HEK293 (cell line): ENCODE results near the gene PHF23.

ENCODE experiments used
- CTCF ChIA-PET: fragments of 350-600 bp; formaldehyde crosslinking; extraction: SDS; loops from one replicate; lab custom pipeline; 2021; ENCODE audit warnings: antibody characterized with exemption; lab: Yijun Ruan, JAX
- POLR2A ChIA-PET: fragments of 300-600 bp; formaldehyde crosslinking; extraction: SDS; loops from one replicate; lab custom pipeline; 2020; ENCODE audit warnings: antibody characterized with exemption, inconsistent platforms; lab: Yijun Ruan, JAX
- H3K27ac ChIP-seq: fragments of 200-500 bp; sonication (Bioruptor generic); 2 replicates; pipeline ENCODE4 v1.5.1; 2014; ENCODE audit warnings: low read depth, low read length, control low read depth, inconsistent platforms; ENCODE audit errors: extremely low read depth
- H3K36me3 ChIP-seq, 2 experiments: fragments of 200-500 bp in 1 of 2; sonication (Bioruptor generic) in 1 of 2; 1 replicate in 1 of 2; 2 replicates in 1 of 2; pipeline ENCODE4 v1.5.1; 2014 to 2017; ENCODE audit warnings: inconsistent platforms in 2 of 2, low read length in 2 of 2; ENCODE audit not compliant: control insufficient read depth in 2 of 2, insufficient read depth in 1 of 2
- H3K4me1 ChIP-seq: fragments of 200-500 bp; sonication (Bioruptor generic); 2 replicates; pipeline ENCODE4 v1.5.1; 2014; ENCODE audit warnings: mild to moderate bottlenecking, low read length, inconsistent platforms; ENCODE audit not compliant: control insufficient read depth, insufficient read depth
- H3K4me3 ChIP-seq: 2 replicates; pipeline ENCODE4 v1.5.1; 2011; ENCODE audit warnings: low read depth, mild to moderate bottlenecking, control low read depth, low read length, moderate library complexity
- H3K9me3 ChIP-seq: fragments of 200-500 bp; sonication (Bioruptor generic); 2 replicates; pipeline ENCODE4 v1.5.1; 2014; ENCODE audit warnings: low read depth, low read length, inconsistent platforms; ENCODE audit not compliant: control insufficient read depth, insufficient read depth
- BCL6B ChIP-seq: fragments of 450-650 bp; formaldehyde crosslinking; IDR thresholded peaks from 2 replicates; pipeline ENCODE4 v1.5.1; 2017; ENCODE audit warnings: missing biosample characterization, missing genetic modification characterization
- IKZF3 ChIP-seq: fragments of 450-650 bp; IDR thresholded peaks from 2 replicates; pipeline ENCODE4 v1.5.0; 2018; ENCODE audit warnings: missing biosample characterization, mild to moderate bottlenecking, missing genetic modification characterization, moderate library complexity
- KLF1 ChIP-seq: fragments of 450-650 bp; formaldehyde crosslinking; IDR thresholded peaks from 2 replicates; pipeline ENCODE4 v1.5.1; 2016; ENCODE audit warnings: missing biosample characterization, missing genetic modification characterization
- KLF8 ChIP-seq: fragments of 450-650 bp; formaldehyde crosslinking; IDR thresholded peaks from 2 replicates; pipeline ENCODE4 v1.5.1; 2016; ENCODE audit warnings: missing biosample characterization, missing genetic modification characterization
- PATZ1 ChIP-seq: fragments of 450-650 bp; formaldehyde crosslinking; IDR thresholded peaks from 2 replicates; pipeline ENCODE4 v1.5.1; 2016; ENCODE audit warnings: missing biosample characterization, missing genetic modification characterization
- PRDM1 ChIP-seq: fragments of 450-650 bp; formaldehyde crosslinking; IDR thresholded peaks from 2 replicates; pipeline ENCODE4; 2016; ENCODE audit warnings: missing biosample characterization, missing genetic modification characterization
- REPIN1 ChIP-seq: fragments of 450-650 bp; formaldehyde crosslinking; IDR thresholded peaks from 2 replicates; pipeline ENCODE4 v1.5.1; 2017; ENCODE audit warnings: missing biosample characterization, missing genetic modification characterization, low read depth
- SCRT2 ChIP-seq: fragments of 450-650 bp; formaldehyde crosslinking; IDR thresholded peaks from 2 replicates; pipeline ENCODE4 v1.5.1; 2016; ENCODE audit warnings: missing biosample characterization, missing genetic modification characterization
- SP3 ChIP-seq: fragments of 450-650 bp; formaldehyde crosslinking; IDR thresholded peaks from 2 replicates; pipeline ENCODE4 v1.5.1; 2016; ENCODE audit warnings: missing biosample characterization, missing genetic modification characterization
- WT1 ChIP-seq: fragments of 450-650 bp; formaldehyde crosslinking; IDR thresholded peaks from 2 replicates; pipeline ENCODE4 v1.5.1; 2016; ENCODE audit warnings: missing biosample characterization, missing genetic modification characterization
- ZNF211 ChIP-seq: fragments of 450-650 bp; formaldehyde crosslinking; IDR thresholded peaks from 2 replicates; pipeline ENCODE4 v1.5.1; 2016; ENCODE audit warnings: low read depth, missing biosample characterization, missing genetic modification characterization
- ZNF292 ChIP-seq: fragments of 450-650 bp; formaldehyde crosslinking; IDR thresholded peaks from 2 replicates; pipeline ENCODE4 v1.5.1; 2016; ENCODE audit warnings: low read depth, missing biosample characterization, missing genetic modification characterization, borderline replicate concordance
- ZNF335 ChIP-seq: fragments of 450-650 bp; formaldehyde crosslinking; conservative IDR thresholded peaks from 2 replicates; pipeline ENCODE4 v1.5.1; 2016; ENCODE audit warnings: missing biosample characterization, missing genetic modification characterization
- ZNF366 ChIP-seq: fragments of 450-650 bp; formaldehyde crosslinking; conservative IDR thresholded peaks from 2 replicates; pipeline ENCODE4 v1.5.1; 2016; ENCODE audit warnings: missing biosample characterization, missing genetic modification characterization
- ZNF473 ChIP-seq: fragments of 450-650 bp; formaldehyde crosslinking; IDR thresholded peaks from 2 replicates; pipeline ENCODE4 v1.5.1; 2017; ENCODE audit warnings: missing biosample characterization, missing genetic modification characterization
- ZNF621 ChIP-seq: fragments of 450-650 bp; formaldehyde crosslinking; IDR thresholded peaks from 2 replicates; pipeline ENCODE4 v1.5.1; 2017; ENCODE audit warnings: missing biosample characterization, missing genetic modification characterization
- ZNF664 ChIP-seq: fragments of 450-650 bp; formaldehyde crosslinking; IDR thresholded peaks from 2 replicates; pipeline ENCODE4 v1.5.1; 2016; ENCODE audit warnings: missing biosample characterization, missing genetic modification characterization
- ZNF76 ChIP-seq: fragments of 450-650 bp; formaldehyde crosslinking; IDR thresholded peaks from 2 replicates; pipeline ENCODE4; 2016; ENCODE audit warnings: low read depth, missing biosample characterization, missing genetic modification characterization, borderline replicate concordance
- ZNF776 ChIP-seq: fragments of 450-650 bp; formaldehyde crosslinking; IDR thresholded peaks from 2 replicates; pipeline ENCODE4 v1.5.0; 2017; ENCODE audit warnings: missing biosample characterization, missing genetic modification characterization, borderline replicate concordance
- TF ChIP-seq, protein P1 (sequence below): fragments of 450-650 bp; formaldehyde crosslinking; IDR thresholded peaks from 2 replicates; pipeline ENCODE4 v1.5.1; 2016; ENCODE audit warnings: missing biosample characterization, missing genetic modification characterization
- TF ChIP-seq, protein P2 (sequence below): fragments of 450-650 bp; formaldehyde crosslinking; IDR thresholded peaks from 2 replicates; pipeline ENCODE4 v1.5.1; 2016; ENCODE audit warnings: missing biosample characterization, missing genetic modification characterization

Gene PHF23

GRCh38 chr17:7195971-7196370 is 43.3 kb downstream of the PHF23 start (continued):
- TF ChIP-seq ZNF776 (tag by site-specific recombination) (no peak), BCL6B (tag by site-specific recombination) (no peak), REPIN1 (tag by site-specific recombination) (no peak), ZNF211 (tag by site-specific recombination) (no peak), ZNF473 (tag by site-specific recombination) (no peak), ZNF664 (tag by site-specific recombination) (no peak)

DNA sequence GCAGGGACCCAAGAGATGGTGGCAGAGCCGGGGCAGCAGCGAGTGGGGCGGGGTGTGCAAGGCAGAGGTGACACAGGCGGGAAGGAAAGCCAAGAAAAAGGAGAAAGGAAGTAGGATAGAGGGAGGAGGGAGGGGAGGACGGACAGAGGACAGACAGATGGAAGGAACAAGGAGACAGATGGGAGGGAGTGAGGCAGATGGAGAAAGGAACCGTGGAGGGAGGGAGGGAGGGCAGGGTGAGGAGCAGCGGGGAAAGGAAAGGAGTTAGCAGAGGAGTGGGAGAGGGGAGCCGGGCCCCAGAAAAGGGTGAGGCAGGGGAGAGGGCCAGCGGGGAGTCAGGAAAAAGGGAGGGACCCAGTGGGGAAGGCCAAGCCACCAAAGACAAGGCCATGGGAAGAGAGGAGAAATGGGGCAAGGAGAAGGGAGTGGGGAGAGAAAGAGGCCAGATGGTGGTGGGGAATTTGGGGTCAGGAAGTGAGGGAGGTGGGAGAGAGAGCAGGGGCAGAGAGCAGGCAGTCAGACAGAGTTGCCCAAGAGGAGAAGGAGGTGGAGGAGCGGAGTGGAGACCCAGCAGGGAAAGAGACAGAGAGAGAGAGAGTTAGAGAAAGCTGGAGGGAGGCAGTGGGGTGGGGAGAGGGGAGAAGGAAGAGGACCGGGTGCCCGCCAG is 46.9 kb downstream of the PHF23 start:
- H3K4me1 ChIP-seq = no peaks in the 10 kb centered on the region
- H3K27ac ChIP-seq = no peak overlapping the region
- H3K36me3 ChIP-seq = peaks cover 0 to 57% of the 10 kb centered on the region in 2 experiments; a peak in 2 of 3 replicates
- TF ChIP-seq WT1 (tag by site-specific recombination) (0 out of 2 replicates have a peak, but pooled peaks have one; percentile 16), ZNF366 (tag by site-specific recombination) (peak; percentile 78), ZNF292 (no peak), PRDM1 (tag by site-specific recombination) (peak; percentile 96)
- TF ChIP-seq, protein P1, sequence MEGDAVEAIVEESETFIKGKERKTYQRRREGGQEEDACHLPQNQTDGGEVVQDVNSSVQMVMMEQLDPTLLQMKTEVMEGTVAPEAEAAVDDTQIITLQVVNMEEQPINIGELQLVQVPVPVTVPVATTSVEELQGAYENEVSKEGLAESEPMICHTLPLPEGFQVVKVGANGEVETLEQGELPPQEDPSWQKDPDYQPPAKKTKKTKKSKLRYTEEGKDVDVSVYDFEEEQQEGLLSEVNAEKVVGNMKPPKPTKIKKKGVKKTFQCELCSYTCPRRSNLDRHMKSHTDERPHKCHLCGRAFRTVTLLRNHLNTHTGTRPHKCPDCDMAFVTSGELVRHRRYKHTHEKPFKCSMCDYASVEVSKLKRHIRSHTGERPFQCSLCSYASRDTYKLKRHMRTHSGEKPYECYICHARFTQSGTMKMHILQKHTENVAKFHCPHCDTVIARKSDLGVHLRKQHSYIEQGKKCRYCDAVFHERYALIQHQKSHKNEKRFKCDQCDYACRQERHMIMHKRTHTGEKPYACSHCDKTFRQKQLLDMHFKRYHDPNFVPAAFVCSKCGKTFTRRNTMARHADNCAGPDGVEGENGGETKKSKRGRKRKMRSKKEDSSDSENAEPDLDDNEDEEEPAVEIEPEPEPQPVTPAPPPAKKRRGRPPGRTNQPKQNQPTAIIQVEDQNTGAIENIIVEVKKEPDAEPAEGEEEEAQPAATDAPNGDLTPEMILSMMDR = no peak
- TF ChIP-seq, all 188 proteins: peak for 3
- CTCF ChIA-PET = interaction anchor here (1.3 kb wide), 1 partner anchor 15 kb away, joined by 3 read pairs; no protein-coding TSS in a partner anchor
- POLR2A ChIA-PET = no interaction called here
- Histone ChIP-seq H3K4me3 (no peak overlapping the region), H3K9me3 (no peaks in the 10 kb centered on the region)

DNA sequence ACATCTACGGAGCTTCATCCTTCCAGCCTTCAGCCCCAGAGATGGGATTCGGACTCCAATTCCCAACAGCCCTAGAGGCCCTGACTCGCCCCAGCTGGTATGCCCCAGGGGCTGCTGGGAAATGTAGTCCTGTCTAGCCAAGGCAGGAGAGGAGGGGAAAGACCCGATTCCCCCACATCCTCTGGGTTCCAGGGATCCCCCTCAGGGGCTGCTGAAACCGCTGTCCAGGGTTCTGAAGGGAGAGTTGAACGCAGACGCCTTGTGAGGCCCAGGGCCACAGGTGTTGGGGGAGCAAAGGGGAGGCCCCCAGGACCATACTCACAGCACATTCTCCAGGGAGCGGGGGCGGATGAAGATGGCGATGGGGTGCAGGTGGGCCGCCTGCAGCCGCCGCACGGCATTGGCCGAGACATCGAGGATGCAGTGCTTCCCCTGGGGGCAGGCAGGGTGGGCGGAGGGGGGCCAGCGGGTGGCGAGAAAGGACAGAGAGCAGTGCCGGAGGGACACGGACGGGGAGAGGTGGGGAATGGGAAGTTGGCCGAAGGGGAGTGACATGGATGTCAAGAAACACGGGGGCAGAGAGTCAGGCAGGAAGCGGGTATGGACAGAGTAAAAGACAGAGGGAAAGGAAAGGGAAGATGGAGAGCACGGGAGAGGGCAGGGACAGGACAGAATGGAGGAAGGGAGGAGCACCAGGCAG is 47.5 kb downstream of the PHF23 start:
- ChIA-PET POLR2A (interaction anchor here (0.6 to 1.4 kb wide), 4 partner anchors 9 to 212 kb away, joined by 3 to 7 read pairs (median 3); partner anchors contain the start of gene TMEM256), CTCF (interaction anchor here (0.6 to 1.0 kb wide), 3 partner anchors 14 to 1942 kb away, joined by 3 read pairs; no protein-coding TSS in a partner anchor)
- Histone ChIP-seq H3K4me1 (no peaks in the 10 kb centered on the region), H3K36me3 (peaks cover 0 to 52% of the 10 kb centered on the region in 2 experiments; a peak in 2 of 3 replicates), H3K4me3 (no peak overlapping the region), H3K9me3 (no peaks in the 10 kb centered on the region), H3K27ac (no peak overlapping the region)
- TF ChIP-seq ZNF335 (tag by site-specific recombination) = peak; percentile 44; the same call in 1 of the 2 replicates
- TF ChIP-seq SP3 (tag by site-specific recombination) = peak; percentile 42; the same call in 1 of the 2 replicates
- peak; percentile 78; the same call in 1 of the 2 replicates for TF ChIP-seq KLF8 (tag by site-specific recombination)
- TF ChIP-seq IKZF3 (tag by site-specific recombination) = no peak
- TF ChIP-seq SCRT2 (tag by site-specific recombination) = peak; percentile 67
- TF ChIP-seq PATZ1 (tag by site-specific recombination) = peak; percentile 18; the same call in 1 of the 2 replicates
- peak; percentile 44 for TF ChIP-seq KLF1 (tag by site-specific recombination)
- TF ChIP-seq ZNF621 = no peak
- TF ChIP-seq, protein P2, sequence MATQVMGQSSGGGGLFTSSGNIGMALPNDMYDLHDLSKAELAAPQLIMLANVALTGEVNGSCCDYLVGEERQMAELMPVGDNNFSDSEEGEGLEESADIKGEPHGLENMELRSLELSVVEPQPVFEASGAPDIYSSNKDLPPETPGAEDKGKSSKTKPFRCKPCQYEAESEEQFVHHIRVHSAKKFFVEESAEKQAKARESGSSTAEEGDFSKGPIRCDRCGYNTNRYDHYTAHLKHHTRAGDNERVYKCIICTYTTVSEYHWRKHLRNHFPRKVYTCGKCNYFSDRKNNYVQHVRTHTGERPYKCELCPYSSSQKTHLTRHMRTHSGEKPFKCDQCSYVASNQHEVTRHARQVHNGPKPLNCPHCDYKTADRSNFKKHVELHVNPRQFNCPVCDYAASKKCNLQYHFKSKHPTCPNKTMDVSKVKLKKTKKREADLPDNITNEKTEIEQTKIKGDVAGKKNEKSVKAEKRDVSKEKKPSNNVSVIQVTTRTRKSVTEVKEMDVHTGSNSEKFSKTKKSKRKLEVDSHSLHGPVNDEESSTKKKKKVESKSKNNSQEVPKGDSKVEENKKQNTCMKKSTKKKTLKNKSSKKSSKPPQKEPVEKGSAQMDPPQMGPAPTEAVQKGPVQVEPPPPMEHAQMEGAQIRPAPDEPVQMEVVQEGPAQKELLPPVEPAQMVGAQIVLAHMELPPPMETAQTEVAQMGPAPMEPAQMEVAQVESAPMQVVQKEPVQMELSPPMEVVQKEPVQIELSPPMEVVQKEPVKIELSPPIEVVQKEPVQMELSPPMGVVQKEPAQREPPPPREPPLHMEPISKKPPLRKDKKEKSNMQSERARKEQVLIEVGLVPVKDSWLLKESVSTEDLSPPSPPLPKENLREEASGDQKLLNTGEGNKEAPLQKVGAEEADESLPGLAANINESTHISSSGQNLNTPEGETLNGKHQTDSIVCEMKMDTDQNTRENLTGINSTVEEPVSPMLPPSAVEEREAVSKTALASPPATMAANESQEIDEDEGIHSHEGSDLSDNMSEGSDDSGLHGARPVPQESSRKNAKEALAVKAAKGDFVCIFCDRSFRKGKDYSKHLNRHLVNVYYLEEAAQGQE = peak; percentile 91
- peak; percentile 91 for TF ChIP-seq ZNF76 (tag by site-specific recombination)
